Activated CD4-positive, alpha-beta T cell treated with anti-CD3 and anti-CD28 coated beads, Interleukin-2, amount 50 U/mL, for 1 hour (primary cell): Measurements from ENCODE around the gene THAP3.
A peak's percentile ranks its signal among the peaks of the same experiment; 100 is the strongest.
"Not testable (repeated sequence)": the region's sequence is repeated elsewhere in the genome, so short reads cannot be mapped to it uniquely, and the experiment has no call there.

Experiments used
- DNase-seq: peaks from one replicate; pipeline ENCODE4 v3.0.0-alpha.2; 2020

THAP3 gene

GRCh38 chr1:6635910-6636760 lies 11.5 kb downstream of the THAP3 start:
- no peak for DNase-seq

GRCh38 chr1:6636778-6637177 lies 12.1 kb downstream of the THAP3 start:
- not testable (repeated sequence) for DNase-seq

- DNase-seq: no peak
These were observed 13.1 kb downstream of the THAP3 start for GRCh38 chr1:6637770-6638169.

GRCh38 chr1:6638226-6638625 lies 13.6 kb downstream of the THAP3 start:
- DNase-seq: no peak

- DNase-seq: not testable (repeated sequence)
These were observed 16.2 kb downstream of the THAP3 start for GRCh38 chr1:6640867-6641266.

GRCh38 chr1:6645018-6645417 lies 20.4 kb downstream of the THAP3 start:
- no peak for DNase-seq

- DNase-seq: peak; percentile 18
These were observed 22.0 kb downstream of the THAP3 start for GRCh38 chr1:6646499-6647148.

- DNase-seq: no peak
These were observed 23.9 kb downstream of the THAP3 start for GRCh38 chr1:6648556-6648955.

GRCh38 chr1:6651909-6652308 lies 27.2 kb downstream of the THAP3 start:
- DNase-seq: no peak

- DNase-seq: no peak
These were observed 28.3 kb downstream of the THAP3 start for GRCh38 chr1:6652986-6653385.

- no peak for DNase-seq
These were observed 29.0 kb downstream of the THAP3 start for GRCh38 chr1:6653436-6654290.

GRCh38 chr1:6657138-6657537 lies 32.5 kb downstream of the THAP3 start:
- no peak for DNase-seq

- DNase-seq: no peak
These were observed 33.8 kb downstream of the THAP3 start for GRCh38 chr1:6658359-6659060.

GRCh38 chr1:6660415-6661049 lies 35.9 kb downstream of the THAP3 start:
- DNase-seq: no peak

- DNase-seq: not testable (repeated sequence)
These were observed 37.8 kb downstream of the THAP3 start for GRCh38 chr1:6662468-6662867.

- DNase-seq: no peak
These were observed 42.0 kb downstream of the THAP3 start for GRCh38 chr1:6666696-6667095.

GRCh38 chr1:6667139-6667538 lies 42.5 kb downstream of the THAP3 start:
- no peak for DNase-seq

GRCh38 chr1:6668503-6668902 lies 43.8 kb downstream of the THAP3 start:
- DNase-seq: no peak

- no peak for DNase-seq
These were observed 47.9 kb downstream of the THAP3 start for GRCh38 chr1:6672558-6672957.

GRCh38 chr1:6673816-6674398 lies 49.2 kb downstream of the THAP3 start:
- DNase-seq: no peak

GRCh38 chr1:6674771-6675170 lies 50.1 kb downstream of the THAP3 start:
- no peak for DNase-seq

GRCh38 chr1:6675941-6676340 lies 51.3 kb downstream of the THAP3 start:
- no peak for DNase-seq
